Mesendoderm (in vitro differentiated cells): ENCODE measurements around the gene CAPN9.
A peak's percentile ranks its signal among the peaks of the same experiment; 100 is the strongest.

ENCODE experiments used
- DNase-seq: peaks from one replicate; pipeline ENCODE4 v3.0.0; 2013
- H2AK5ac ChIP-seq: 2 replicates; pipeline ENCODE4 v1.6.1; 2013; ENCODE audit warnings: low read length, inconsistent platforms
- H2BK120ac ChIP-seq: 2 replicates; pipeline ENCODE4 v1.6.1; 2013; ENCODE audit warnings: low read depth, mild to moderate bottlenecking, low read length, moderate library complexity, mixed read lengths
- H2BK15ac ChIP-seq: replicated peaks from 2 replicates; pipeline ENCODE4 v1.6.1; 2013; ENCODE audit warnings: low read depth, mild to moderate bottlenecking, moderate library complexity
- H2BK5ac ChIP-seq: 2 replicates; pipeline ENCODE4 v1.6.1; 2013; ENCODE audit warnings: low read length, inconsistent platforms
- H3K18ac ChIP-seq: 2 replicates; pipeline ENCODE4 v1.6.1; 2013; ENCODE audit warnings: mild to moderate bottlenecking, low read length, mixed read lengths
- H3K23ac ChIP-seq: one replicate; pipeline ENCODE4 v1.6.1; 2013; ENCODE audit warnings: low read length
- H3K27ac ChIP-seq: 2 replicates; pipeline ENCODE4 v1.5.1; 2013; ENCODE audit warnings: low read depth, mild to moderate bottlenecking, inconsistent platforms, low read length, moderate library complexity
- H3K27me3 ChIP-seq: 2 replicates; pipeline ENCODE4 v1.6.1; 2013; ENCODE audit warnings: low read length, control low read depth, mild to moderate bottlenecking, inconsistent platforms; ENCODE audit not compliant: insufficient read depth, poor library complexity
- H3K36me3 ChIP-seq: 2 replicates; pipeline ENCODE4 v1.6.1; 2013; ENCODE audit warnings: low read length, inconsistent platforms; ENCODE audit not compliant: control insufficient read depth, insufficient read depth
- H3K4ac ChIP-seq: one replicate; pipeline ENCODE4 v1.6.1; 2013; ENCODE audit warnings: low read depth, mild to moderate bottlenecking, low read length, moderate library complexity
- H3K4me1 ChIP-seq: 2 replicates; pipeline ENCODE4 v1.6.1; 2013; ENCODE audit warnings: low read depth, low read length, inconsistent platforms; ENCODE audit not compliant: control insufficient read depth
- H3K4me2 ChIP-seq: 2 replicates; pipeline ENCODE4 v1.6.1; 2013; ENCODE audit warnings: low read length
- H3K4me3 ChIP-seq: 2 replicates; pipeline ENCODE4 v1.5.1; 2013; ENCODE audit warnings: mild to moderate bottlenecking, low read length
- H3K56ac ChIP-seq: one replicate; pipeline ENCODE4 v1.6.1; 2013; ENCODE audit warnings: low read length
- H3K79me1 ChIP-seq: 2 replicates; pipeline ENCODE4 v1.6.1; 2013; ENCODE audit warnings: low read length, inconsistent platforms
- H3K79me2 ChIP-seq: 2 replicates; pipeline ENCODE4 v1.6.1; 2013; ENCODE audit warnings: mild to moderate bottlenecking, low read length; ENCODE audit not compliant: control insufficient read depth, insufficient read depth
- H3K9ac ChIP-seq: 2 replicates; pipeline ENCODE4 v1.6.1; 2013; ENCODE audit warnings: low read length, inconsistent platforms
- H4K5ac ChIP-seq: one replicate; pipeline ENCODE4 v1.6.1; 2013; ENCODE audit warnings: low read length
- H4K8ac ChIP-seq: one replicate; pipeline ENCODE4 v1.6.1; 2013; ENCODE audit warnings: low read depth, mild to moderate bottlenecking, control low read depth, low read length, moderate library complexity
- WGBS: extraction: QIAGEN DNeasy Blood & Tissue Kit; methylation state at CpG from one replicate; pipeline ENCODE4 v1.1.7; 2013; ENCODE audit warnings: low lambda C conversion rate, missing lambda C conversion rate; ENCODE audit not compliant: insufficient coverage; ENCODE audit errors: extremely low coverage; 5-methylcytosine and 5-hydroxymethylcytosine counted together

Gene CAPN9

GRCh38 chr1:230794871-230795605, 47.9 kb downstream of the CAPN9 start:
- no peak overlapping the region for H3K4ac ChIP-seq
- H3K23ac ChIP-seq = no peak overlapping the region
- H2BK15ac ChIP-seq = no peak overlapping the region
- H3K9ac ChIP-seq = no peak overlapping the region
- H3K4me1 ChIP-seq = no peaks in the 10 kb centered on the region
- no peak overlapping the region for H2BK120ac ChIP-seq
- no peak overlapping the region for H3K56ac ChIP-seq
- H4K5ac ChIP-seq = no peak overlapping the region
- no peak overlapping the region for H2AK5ac ChIP-seq
- no peak overlapping the region for H3K4me2 ChIP-seq
- H3K27ac ChIP-seq = no peak overlapping the region
- no peaks in the 10 kb centered on the region for H3K36me3 ChIP-seq
- H3K18ac ChIP-seq = no peak overlapping the region
- WGBS = no CpG with 5 or more reads among the region's 19 CpGs
- H3K79me2 ChIP-seq = no peaks in the 10 kb centered on the region
- H2BK5ac ChIP-seq = no peak overlapping the region
- H4K8ac ChIP-seq = no peak overlapping the region
- no peaks in the 10 kb centered on the region for H3K79me1 ChIP-seq
- no peaks in the 10 kb centered on the region for H3K27me3 ChIP-seq
- no peak for DNase-seq
- H3K4me3 ChIP-seq = no peak overlapping the region

- H3K4ac ChIP-seq = no peak overlapping the region
- no peak overlapping the region for H3K18ac ChIP-seq
- no peak overlapping the region for H3K23ac ChIP-seq
- H3K27me3 ChIP-seq = no peaks in the 10 kb centered on the region
- no peak for DNase-seq
- H4K8ac ChIP-seq = no peak overlapping the region
- no peak overlapping the region for H3K9ac ChIP-seq
- WGBS = no CpG with 5 or more reads among the region's 2 CpGs
- no peak overlapping the region for H3K4me2 ChIP-seq
- H2BK5ac ChIP-seq = no peak overlapping the region
- H3K4me3 ChIP-seq = no peak overlapping the region
- no peak overlapping the region for H2AK5ac ChIP-seq
- no peak overlapping the region for H2BK120ac ChIP-seq
- no peak overlapping the region for H2BK15ac ChIP-seq
- no peak overlapping the region for H3K27ac ChIP-seq
- H3K79me2 ChIP-seq = no peaks in the 10 kb centered on the region
- no peaks in the 10 kb centered on the region for H3K79me1 ChIP-seq
- H4K5ac ChIP-seq = no peak overlapping the region
- H3K4me1 ChIP-seq = no peaks in the 10 kb centered on the region
- H3K36me3 ChIP-seq = no peaks in the 10 kb centered on the region
- no peak overlapping the region for H3K56ac ChIP-seq
Observed at GRCh38 chr1:230796626-230797025, 49.4 kb downstream of the CAPN9 start.

GRCh38 chr1:230797376-230797920, 50.3 kb downstream of the CAPN9 start:
- no peak overlapping the region for H2AK5ac ChIP-seq
- H2BK120ac ChIP-seq = no peak overlapping the region
- H3K23ac ChIP-seq = no peak overlapping the region
- H3K4me3 ChIP-seq = no peak overlapping the region
- no peaks in the 10 kb centered on the region for H3K79me2 ChIP-seq
- no peak for DNase-seq
- no peaks in the 10 kb centered on the region for H3K36me3 ChIP-seq
- WGBS = no CpG with 5 or more reads among the region's 13 CpGs
- no peak overlapping the region for H3K27ac ChIP-seq
- H3K4me1 ChIP-seq = no peaks in the 10 kb centered on the region
- no peaks in the 10 kb centered on the region for H3K27me3 ChIP-seq
- H3K18ac ChIP-seq = no peak overlapping the region
- no peak overlapping the region for H3K4ac ChIP-seq
- H3K9ac ChIP-seq = no peak overlapping the region
- H2BK15ac ChIP-seq = no peak overlapping the region
- no peak overlapping the region for H2BK5ac ChIP-seq
- H3K56ac ChIP-seq = no peak overlapping the region
- no peak overlapping the region for H4K8ac ChIP-seq
- no peak overlapping the region for H4K5ac ChIP-seq
- H3K4me2 ChIP-seq = no peak overlapping the region
- H3K79me1 ChIP-seq = no peaks in the 10 kb centered on the region

GRCh38 chr1:230797942-230798365, 50.8 kb downstream of the CAPN9 start:
- Histone ChIP-seq H3K4me3 (no peak overlapping the region), H2BK5ac (no peak overlapping the region), H3K4me1 (no peaks in the 10 kb centered on the region), H3K36me3 (no peaks in the 10 kb centered on the region), H4K8ac (no peak overlapping the region), H3K79me2 (no peaks in the 10 kb centered on the region), H4K5ac (no peak overlapping the region), H3K4ac (no peak overlapping the region), H3K27ac (no peak overlapping the region), H2BK120ac (no peak overlapping the region), H3K18ac (no peak overlapping the region), H2BK15ac (no peak overlapping the region), H3K9ac (no peak overlapping the region), H2AK5ac (no peak overlapping the region), H3K27me3 (no peaks in the 10 kb centered on the region), H3K56ac (no peak overlapping the region), H3K4me2 (no peak overlapping the region), H3K23ac (no peak overlapping the region), H3K79me1 (no peaks in the 10 kb centered on the region)
- no CpG with 5 or more reads among the region's 7 CpGs for WGBS
- DNase-seq = peak; percentile 81

GRCh38 chr1:230798491-230798890, 51.3 kb downstream of the CAPN9 start:
- H3K27me3 ChIP-seq = no peaks in the 10 kb centered on the region
- no peaks in the 10 kb centered on the region for H3K4me1 ChIP-seq
- no peak overlapping the region for H3K56ac ChIP-seq
- WGBS = no CpG with 5 or more reads among the region's 5 CpGs
- H2BK120ac ChIP-seq = no peak overlapping the region
- no peaks in the 10 kb centered on the region for H3K36me3 ChIP-seq
- H2AK5ac ChIP-seq = no peak overlapping the region
- no peak overlapping the region for H3K4me2 ChIP-seq
- no peak for DNase-seq
- no peak overlapping the region for H2BK15ac ChIP-seq
- H3K23ac ChIP-seq = no peak overlapping the region
- H3K9ac ChIP-seq = no peak overlapping the region
- no peak overlapping the region for H3K27ac ChIP-seq
- no peak overlapping the region for H3K18ac ChIP-seq
- H4K5ac ChIP-seq = no peak overlapping the region
- no peaks in the 10 kb centered on the region for H3K79me1 ChIP-seq
- no peaks in the 10 kb centered on the region for H3K79me2 ChIP-seq
- no peak overlapping the region for H4K8ac ChIP-seq
- H3K4me3 ChIP-seq = no peak overlapping the region
- no peak overlapping the region for H3K4ac ChIP-seq
- no peak overlapping the region for H2BK5ac ChIP-seq
